HG02970 (cell line): ENCODE measurements around the gene ASIC5.

ENCODE experiments used
- ATAC-seq: cut with Tn5 transposase; IDR thresholded peaks from one replicate; pipeline ENCODE4 v1.9.1; 2021; ENCODE audit warnings: mild to moderate bottlenecking, moderate library complexity, moderate number of reproducible peaks; ENCODE audit not compliant: unreplicated experiment, low FRiP score

Gene ASIC5

DNA sequence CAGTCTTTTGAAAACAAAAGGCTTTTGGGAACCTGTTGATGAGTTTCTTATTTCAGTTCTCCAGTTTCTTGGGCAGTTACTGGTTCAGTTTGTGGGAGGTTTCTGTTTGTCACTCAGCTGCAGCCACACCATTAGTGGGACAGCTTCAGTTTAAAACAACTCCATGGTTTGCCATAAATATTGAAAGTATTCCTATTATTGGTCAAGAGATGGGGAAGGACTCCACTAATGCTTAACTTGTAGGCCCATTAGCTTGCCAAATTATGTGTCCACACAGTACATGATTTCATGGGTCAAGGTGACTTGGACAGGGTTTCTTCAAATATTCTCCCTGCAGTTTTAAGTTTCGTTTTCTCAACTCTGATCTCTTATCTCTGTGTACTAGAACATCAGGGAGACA lies 15.5 kb upstream of the ASIC5 start:
- ATAC-seq = no peak

DNA sequence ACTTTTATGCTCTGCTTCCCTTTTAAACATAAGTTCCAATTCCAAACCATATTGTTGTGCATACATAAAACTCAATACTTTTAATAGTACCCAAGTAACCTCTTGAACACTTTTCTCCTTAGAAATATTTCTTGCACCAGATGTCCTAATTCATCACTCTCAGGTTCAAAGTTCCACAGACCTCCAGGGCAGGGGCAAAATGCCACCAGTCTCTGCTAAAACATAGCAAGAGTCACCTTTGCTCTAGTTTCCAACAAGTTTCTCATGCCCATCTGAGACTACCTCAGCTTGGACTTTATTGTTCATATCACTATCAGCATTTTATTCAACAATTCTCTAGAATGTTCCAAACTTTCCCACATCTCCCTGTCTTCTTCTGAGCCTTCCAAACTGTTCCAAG lies 13.7 kb upstream of the ASIC5 start:
- no peak for ATAC-seq

DNA sequence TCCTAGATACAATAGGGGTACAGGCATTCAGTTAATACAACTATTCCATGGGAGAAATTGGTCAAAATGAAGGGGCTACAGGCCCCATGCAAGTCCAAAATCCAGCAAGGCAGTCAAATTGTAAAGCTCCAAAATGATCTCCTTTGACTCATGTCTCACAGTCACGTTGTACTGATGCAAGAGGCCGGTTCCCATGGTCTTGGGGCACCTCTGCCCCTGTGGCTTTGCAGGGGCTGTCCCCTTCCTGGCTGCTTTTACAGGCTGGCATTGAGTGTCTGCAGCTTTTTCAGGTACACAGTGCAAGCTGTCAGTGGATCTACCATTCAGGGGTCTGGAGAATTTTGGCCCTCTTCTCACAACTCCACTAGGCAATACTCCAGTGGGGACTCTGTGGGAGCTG lies 12.5 kb upstream of the ASIC5 start:
- no peak for ATAC-seq

DNA sequence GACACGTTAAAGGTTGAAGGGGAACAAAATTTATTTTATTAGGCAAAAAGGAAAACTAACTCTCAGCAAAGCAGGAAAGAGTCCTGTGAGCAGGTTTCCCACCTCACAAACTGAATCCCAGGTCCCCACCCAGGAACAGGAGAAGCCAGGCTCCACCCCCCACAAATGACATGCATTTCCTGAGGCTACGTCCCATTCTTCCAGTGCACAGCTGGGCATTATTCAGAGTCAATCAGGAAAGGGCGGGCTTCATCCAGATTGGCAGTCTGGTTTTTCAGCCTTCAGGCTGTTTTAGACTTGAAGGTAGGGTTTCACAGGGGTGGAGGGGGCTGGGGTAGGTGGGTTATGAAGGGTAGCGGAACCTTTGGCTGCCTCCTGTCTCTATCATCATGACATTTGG lies 11.9 kb upstream of the ASIC5 start:
- ATAC-seq = no peak

DNA sequence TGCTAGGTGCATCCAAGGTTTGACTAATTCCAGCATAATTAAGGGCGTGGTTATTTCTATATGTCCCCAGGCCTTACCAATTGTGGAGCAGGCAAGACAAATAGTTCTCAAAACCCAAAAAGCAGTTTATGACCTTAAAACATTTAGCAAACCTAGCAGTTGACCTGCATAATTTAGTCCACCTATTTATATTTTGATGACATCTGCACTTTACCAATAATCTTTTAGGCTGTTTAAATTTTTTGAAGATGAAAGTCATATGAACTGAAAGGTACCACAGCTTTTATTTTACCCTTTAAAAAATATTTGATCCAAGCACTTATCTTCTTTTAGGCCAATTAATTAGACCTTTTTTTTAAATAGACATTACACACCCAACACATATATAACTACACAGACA lies 9.8 kb upstream of the ASIC5 start:
- ATAC-seq = no peak

DNA sequence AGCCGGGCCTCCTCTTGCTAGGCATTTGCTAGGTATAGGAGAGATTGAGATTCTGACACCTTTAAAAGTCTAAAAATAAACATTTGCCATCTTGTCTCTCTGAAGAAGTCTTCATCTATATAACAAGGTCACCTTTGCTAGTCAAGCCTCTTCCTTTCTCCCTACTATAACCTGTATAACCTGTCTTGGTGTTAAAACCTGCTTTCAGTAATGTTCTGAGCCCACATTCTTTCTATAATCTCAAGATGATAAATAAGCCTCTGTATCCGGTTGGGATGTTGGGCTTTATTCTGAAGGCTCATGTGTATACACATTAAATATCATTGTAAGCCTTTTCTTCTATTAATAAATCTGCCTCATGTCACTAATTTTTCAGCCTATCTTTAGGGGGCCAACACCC lies 10.2 kb downstream of the ASIC5 start:
- ATAC-seq = no peak

DNA sequence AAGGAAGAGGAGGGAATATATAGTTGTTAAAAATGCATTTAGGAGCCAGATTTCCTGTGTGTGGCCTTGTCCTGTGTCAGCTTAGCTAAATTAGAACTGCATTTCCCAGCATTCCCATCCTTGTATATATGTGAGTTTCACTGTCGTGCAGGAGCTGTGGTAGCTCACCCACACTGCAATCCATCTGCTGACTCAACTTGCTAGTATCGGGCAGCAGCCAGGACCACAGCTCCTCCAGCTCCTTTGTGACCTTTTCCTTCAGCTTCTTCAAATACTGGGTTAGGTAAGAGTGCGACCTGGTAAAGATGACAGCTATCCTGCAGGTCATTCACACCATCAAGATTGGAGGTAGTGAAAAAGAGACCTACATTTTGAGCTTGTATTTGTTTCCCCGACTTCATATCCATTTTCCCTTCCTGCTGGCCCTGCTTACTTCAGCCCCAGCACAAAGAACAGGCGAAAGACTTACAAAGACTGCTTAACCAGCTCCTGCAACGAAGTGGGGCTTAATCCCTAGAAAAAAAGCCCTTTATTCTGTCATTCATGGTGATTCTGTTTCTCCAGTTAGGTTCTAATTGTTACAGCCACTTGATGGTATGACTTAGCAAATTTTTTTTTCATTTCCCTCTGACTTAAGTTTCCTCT lies 11.4 kb downstream of the ASIC5 start:
- ATAC-seq = no peak

DNA sequence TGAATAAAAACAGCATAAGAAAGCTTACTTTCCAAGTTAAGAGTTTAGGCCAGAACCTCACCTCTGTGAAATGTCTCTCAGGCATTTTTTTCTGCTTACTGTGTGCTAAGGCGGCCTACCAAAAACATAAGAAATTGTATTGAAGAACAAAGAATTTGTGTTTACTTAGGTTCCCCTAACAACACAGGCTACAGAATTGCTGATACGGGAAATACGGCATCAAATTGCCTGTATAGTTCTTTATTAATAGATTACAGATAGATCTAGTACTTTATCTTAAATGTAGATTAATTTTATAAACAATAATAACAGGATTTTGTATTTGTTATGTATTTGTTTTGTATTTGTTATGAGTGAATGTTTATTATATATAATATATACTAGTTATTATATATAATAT lies 12.9 kb downstream of the ASIC5 start:
- no peak for ATAC-seq

DNA sequence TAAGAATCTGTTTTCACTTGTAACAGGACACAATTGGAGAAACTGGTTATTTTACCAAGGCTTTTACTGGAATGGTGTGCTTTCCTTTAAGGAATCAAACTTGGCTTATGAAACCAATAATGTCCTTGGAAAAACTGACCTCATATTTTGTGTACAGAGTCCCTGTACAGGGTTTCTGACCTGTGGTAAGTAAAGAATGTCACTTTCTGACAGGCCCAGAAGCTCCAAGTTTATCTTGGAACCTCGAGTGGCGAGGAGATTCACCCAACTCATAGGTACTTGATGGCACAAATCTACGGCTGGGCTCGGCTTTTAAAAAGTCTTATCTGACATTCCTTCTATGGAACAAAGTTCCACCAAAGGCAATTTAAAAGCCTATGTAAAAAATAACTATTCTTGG lies 17.0 kb downstream of the ASIC5 start:
- no peak for ATAC-seq

DNA sequence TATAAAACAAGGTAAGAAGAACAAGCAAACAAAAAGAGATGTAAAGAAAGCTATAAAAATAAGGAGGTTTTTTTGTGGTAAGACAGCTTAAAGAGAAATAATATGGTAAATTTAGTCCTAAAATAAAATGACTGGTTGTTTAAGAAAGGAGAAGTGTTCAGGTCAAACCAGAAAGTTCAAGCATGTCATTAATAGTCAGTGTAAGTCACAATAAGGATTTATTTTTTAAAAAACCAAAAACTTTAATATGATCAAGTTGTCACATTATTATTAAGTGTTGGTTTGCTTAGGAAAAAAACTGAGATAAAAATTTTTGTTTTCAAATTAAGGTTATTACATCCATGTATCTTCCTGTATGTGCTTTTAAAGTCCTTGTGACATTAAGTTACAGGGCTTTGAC lies 19.1 kb downstream of the ASIC5 start:
- ATAC-seq = no peak

DNA sequence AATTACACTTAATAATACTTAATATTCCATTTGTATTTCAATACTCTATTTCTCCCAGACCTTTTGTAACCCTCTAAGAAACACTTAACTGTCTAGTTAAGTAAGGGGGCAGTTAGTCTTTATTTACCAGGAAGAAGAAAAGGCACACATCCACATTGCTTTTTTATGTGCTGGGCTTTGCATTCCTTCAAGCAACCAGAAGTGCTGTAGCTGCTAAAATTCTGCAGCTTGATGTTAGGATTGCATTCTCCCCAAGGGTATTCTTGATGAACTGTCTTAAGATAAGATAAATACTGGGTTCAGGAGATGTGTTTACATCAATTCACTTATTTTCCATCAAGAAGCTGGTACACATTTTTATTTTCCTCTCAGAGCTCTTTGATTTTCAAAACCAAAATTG lies 24.0 kb downstream of the ASIC5 start:
- no peak for ATAC-seq

DNA sequence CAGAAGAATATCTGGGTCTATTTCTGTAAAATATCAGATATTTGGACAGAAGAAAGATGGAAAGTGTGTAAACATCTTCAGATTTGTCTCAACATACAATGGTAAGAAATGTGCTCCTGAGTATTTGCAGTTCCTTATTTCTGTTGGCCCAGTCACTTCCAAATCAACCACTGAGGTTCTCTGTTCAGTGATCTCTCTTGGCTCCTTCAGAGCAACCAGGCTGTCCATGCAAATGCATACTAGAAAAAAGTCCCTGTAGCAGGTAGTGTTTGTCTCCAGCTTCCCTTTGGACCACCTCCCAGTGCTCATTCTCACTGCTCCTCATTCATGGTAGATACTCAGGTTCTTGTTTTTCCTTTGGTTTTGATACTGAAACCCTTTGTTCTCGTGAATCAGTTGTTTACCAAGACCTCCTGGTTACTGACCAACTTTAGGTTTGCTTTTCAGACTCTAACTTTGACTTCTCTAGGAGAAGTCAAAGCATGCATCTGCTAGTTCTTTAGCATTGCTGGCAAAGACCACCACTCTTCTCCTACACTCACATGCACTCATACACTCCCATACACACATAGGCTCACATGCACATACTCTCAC lies 28.8 kb downstream of the ASIC5 start:
- ATAC-seq = no peak

DNA sequence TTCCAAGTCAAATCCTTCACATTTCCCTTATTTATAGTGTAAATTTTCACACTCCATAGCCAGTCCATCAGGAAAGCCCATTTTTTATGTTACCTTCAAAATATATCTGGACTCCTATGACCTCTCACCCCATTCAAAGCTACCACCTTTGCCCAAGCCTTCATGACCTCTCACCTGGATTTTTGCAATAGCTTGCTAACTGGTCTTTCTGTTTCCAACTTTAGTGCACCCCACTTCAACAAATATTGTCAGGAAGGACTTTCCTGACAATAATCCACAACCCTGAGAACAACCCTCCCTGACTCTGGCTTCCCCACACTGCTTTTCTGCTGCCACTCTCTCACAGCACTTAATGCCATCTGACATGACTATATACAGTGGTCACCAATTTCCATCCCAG lies 33.4 kb downstream of the ASIC5 start:
- no peak for ATAC-seq

DNA sequence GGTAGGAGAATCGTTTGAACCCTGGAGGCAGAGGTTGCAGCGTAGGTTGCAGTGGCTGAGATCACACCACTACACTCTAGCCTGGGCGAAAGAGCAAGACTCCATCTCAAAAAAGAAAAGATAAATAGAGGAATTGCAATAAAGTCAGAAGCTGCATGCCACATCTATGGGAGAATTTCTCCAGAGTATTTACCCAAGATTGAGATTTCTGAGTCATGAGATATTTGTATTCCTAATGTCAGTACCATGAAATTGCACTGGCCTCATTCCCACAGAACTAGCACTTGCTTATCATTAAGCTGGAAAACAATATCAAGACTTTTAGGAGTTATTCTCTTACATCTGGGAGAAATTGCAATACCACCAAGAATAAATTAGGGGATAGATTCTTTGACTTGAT lies 37.4 kb downstream of the ASIC5 start:
- no peak for ATAC-seq

DNA sequence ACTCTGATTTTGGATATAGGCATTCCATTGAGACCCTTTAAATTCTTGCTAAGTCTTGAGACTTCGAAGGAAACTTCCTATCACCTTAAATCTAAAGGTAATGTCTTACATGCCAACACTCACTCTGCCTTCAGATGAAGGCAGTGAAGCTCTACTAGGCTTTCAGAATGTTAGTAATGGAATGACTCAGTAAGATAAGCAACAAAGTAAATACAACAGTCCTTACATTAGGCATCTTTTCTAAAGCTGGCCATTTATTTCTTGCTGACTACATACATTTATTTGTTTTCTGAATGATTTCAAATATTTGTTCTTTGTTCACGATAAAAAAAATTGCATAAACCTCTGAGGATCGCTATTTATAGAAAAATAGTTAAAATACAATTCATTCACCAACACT lies 43.5 kb downstream of the ASIC5 start:
- no peak for ATAC-seq

DNA sequence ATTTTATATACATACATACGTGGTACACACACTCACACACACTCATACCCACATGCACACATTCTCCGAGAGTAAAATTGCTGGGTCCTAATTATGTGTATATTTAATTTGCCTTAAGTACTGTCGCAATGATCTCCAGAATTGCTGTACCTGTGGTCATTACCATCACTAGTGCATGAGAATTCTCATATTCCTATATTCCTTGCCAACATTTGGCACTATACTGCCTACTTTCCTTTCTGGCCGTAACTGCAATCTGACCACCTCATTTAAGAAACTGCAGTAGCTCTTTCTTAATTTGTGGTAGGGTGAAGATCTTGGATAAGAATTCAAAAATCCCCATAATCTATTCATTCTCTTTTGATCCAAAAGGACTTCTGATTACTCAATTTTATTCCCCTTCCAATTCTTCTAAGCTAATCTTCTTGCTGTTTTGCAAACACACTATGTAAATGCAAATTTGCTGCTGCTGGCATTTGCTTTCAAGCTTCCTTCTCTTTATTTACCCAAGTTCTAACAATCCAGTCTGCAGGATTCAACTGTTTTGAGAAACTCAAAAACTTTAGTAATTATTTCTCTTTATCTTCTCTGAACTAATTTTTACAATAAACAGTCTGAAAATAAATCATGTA lies 45.1 kb downstream of the ASIC5 start:
- ATAC-seq = no peak

DNA sequence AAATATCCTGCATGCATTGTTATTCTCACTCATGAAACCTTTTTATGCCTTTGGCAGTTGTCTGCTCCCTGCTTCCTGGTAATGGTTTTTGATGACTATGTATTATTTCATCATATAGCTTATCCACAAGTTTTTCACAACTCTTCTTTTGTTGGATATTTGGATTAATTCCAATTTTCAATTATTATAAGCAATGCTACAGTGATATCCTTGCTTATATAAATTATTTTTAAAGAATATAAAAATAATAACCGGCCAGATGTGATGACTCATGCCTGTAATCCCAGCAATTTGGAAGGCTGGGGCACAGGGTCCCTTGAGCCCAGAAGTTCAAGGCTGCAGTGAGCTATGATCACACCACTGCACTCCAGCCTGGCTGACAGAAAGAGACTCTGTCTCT lies 47.0 kb downstream of the ASIC5 start:
- ATAC-seq = no peak

DNA sequence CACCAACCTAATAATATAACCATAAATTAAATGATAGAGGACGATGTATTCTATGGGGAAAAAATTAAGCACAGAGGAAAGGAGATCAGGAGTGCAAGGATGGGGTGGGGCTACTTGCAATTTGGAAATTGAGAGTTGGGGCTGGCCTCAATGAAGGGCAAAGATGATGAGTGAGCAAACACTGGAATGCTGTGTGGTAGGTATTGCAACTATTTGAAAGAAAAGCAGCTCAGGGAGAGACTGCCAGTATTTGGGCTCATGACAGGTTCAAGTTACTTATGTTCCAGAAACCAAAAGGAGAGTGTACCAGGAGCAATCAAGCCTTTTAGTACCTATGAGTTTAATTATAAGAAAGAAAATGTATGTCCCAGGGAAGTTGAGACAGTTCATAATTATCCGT lies 47.4 kb downstream of the ASIC5 start:
- ATAC-seq = no peak

DNA sequence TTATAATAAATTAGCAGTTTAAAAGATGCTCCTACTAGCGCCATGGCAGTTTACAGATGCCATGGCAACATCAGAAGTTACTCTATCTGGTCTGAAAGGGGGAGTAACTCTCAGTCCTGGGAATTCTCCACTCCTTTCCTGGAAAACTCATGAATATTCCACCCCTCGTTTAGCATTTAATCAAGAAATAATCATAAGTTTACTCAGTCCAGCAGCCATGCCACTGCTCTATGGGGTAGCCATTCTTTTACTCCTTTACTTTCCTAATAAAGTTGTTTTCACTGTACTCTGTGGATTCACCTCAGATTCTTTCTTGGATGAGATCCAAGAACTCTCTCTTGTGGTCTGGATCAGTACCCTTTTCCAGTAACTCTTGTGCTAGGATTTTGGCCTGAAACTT lies 55.0 kb downstream of the ASIC5 start:
- no peak for ATAC-seq

DNA sequence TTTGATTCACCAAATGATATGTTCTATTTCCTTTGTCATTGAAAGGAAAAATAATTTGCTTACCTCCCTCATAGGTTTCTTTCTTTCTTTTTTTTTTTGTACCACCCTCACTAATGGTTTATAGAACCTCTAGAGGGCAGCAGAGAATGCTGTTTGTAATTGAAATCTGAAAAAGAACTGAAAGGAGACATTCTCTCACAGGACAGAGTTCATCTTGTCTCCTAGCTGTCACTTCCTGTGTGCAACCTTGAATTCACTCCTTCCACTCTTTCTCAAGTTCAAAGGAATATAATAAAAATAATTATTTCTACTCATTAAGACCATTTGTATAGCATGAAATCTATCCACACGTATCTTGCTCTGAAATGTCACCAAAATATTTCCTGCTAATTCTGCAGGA lies 56.2 kb downstream of the ASIC5 start:
- ATAC-seq = peak; percentile 95

DNA sequence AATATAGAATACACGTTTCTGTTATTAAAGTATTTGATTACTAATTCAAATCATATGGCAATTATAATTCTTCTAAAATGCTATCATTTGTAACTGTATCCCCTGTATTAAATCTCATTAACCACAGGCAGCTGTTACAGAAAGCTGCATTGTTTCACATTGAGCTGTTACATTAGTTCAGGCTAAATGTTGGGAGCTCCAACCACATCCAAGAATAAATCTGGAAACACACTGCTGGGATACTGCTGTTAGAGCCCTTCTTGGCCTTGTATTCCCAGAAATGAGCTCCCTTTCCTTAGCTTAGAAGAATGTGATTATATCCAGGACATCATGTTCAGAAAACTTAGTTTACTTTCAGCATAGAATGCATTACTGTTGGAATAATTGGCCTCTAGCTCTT lies 59.1 kb downstream of the ASIC5 start:
- no peak for ATAC-seq

DNA sequence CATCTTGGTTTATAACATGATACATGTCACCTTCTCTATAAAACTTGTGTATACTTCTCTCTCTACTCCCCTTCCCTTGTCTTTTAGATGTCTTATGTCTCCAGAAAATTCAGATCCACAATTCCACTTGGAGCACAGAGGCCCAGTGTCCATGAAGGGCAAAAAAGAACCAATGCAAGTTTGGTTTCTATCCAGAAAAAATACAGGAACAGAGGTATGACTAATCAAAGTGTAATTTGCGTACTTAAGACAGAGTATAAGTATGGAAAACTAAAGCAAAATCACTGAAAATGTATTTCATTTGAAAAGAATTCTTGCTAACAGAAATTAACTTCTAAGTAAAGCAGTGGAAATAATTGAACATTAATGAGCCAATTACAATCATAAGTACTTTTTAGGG lies 61.1 kb downstream of the ASIC5 start:
- ATAC-seq = no peak
